SK-N-SH (cell line): ENCODE data around the gene FOXO3B. TPM values are rescaled to one million over a fixed set of nuclear protein-coding genes. Genes with fewer than 3 reads are reported as not detected.
"Not testable (repeated sequence)": the region's sequence is repeated elsewhere in the genome, so short reads cannot be mapped to it uniquely, and the experiment has no call there.

Experiments used
- CTCF ChIA-PET: fragments of 300-600, 350-600 bp; formaldehyde crosslinking; extraction: SDS; loops from one replicate; lab custom pipeline; 2021; lab: Yijun Ruan, JAX
- POLR2A ChIA-PET: fragments of 350-600 bp; sonication (Branson Sonifier 250); formaldehyde crosslinking; extraction: SDS; loops from one replicate; lab custom pipeline; 2020; ENCODE audit warnings: antibody characterized with exemption, inconsistent platforms; lab: Yijun Ruan, JAX
- DNase-seq: peaks from one replicate; pipeline ENCODE4 v3.0.0; 2012
- H2AFZ ChIP-seq: fragments of 200-600 bp; sonication (generic); 2 replicates; pipeline ENCODE4 v1.8.1; 2016; ENCODE audit warnings: antibody characterized with exemption, mild to moderate bottlenecking, low read depth
- H3F3A ChIP-seq: fragments of 200-600 bp; sonication (generic); replicated peaks from 2 replicates; pipeline ENCODE3; 2016; ENCODE audit warnings: antibody characterized with exemption, mild to moderate bottlenecking; ENCODE audit not compliant: insufficient read depth
- H3K27ac ChIP-seq, 2 experiments: fragments of 200-500 bp in 1 of 2; fragments of 200-600 bp in 1 of 2; sonication (Bioruptor generic) in 1 of 2; sonication (generic), shearing (Covaris generic) in 1 of 2; 2 replicates each; pipeline versions ENCODE4 v1.5.1 to v1.6.1; 2014 to 2016; ENCODE audit warnings: low read depth in 2 of 2, inconsistent platforms in 1 of 2, low read length in 1 of 2, mild to moderate bottlenecking in 1 of 2, mixed read lengths in 1 of 2
- H3K27me3 ChIP-seq: fragments of 200-600 bp; sonication (generic), shearing (Covaris generic); 2 replicates; pipeline ENCODE4 v1.6.1; 2016; ENCODE audit warnings: mixed run types; ENCODE audit not compliant: insufficient read depth
- H3K36me3 ChIP-seq, 2 experiments: fragments of 200-500 bp in 1 of 2; fragments of 200-600 bp in 1 of 2; sonication (Bioruptor generic) in 1 of 2; sonication (generic) in 1 of 2; replicated peaks in 1 of 2; 2 replicates each; pipeline versions ENCODE3 to v1.5.1; 2014 to 2016; ENCODE audit warnings: low read length in 1 of 2, mild to moderate bottlenecking in 1 of 2; ENCODE audit not compliant: insufficient read depth in 2 of 2, control insufficient read depth in 1 of 2
- H3K4me1 ChIP-seq, 2 experiments: fragments of 200-500 bp in 1 of 2; fragments of 200-600 bp in 1 of 2; sonication (Bioruptor generic) in 1 of 2; sonication (generic), shearing (Covaris generic) in 1 of 2; 2 replicates each; pipeline versions ENCODE4 v1.5.1 to v1.6.1; 2014 to 2016; ENCODE audit warnings: low read depth in 1 of 2, low read length in 1 of 2, mixed run types in 1 of 2; ENCODE audit not compliant: insufficient read depth in 2 of 2, control insufficient read depth in 1 of 2
- H3K4me2 ChIP-seq: fragments of 200-600 bp; sonication (generic), shearing (Covaris generic); 2 replicates; pipeline ENCODE4 v1.6.1; 2017; ENCODE audit warnings: mixed run types
- H3K4me3 ChIP-seq, 2 experiments: fragments of 200-500 bp in 1 of 2; fragments of 200-600 bp in 1 of 2; sonication (Bioruptor generic) in 1 of 2; sonication (generic), shearing (Covaris generic) in 1 of 2; 2 replicates each; pipeline versions ENCODE4 v1.5.1 to v1.8.1; 2014 to 2016; ENCODE audit warnings: low read depth in 2 of 2, inconsistent platforms in 1 of 2, low read length in 1 of 2, mild to moderate bottlenecking in 1 of 2, mixed read lengths in 1 of 2, moderate library complexity in 1 of 2
- H3K79me2 ChIP-seq: fragments of 200-600 bp; sonication (generic); 2 replicates; pipeline ENCODE4 v1.8.1; 2017; ENCODE audit warnings: mild to moderate bottlenecking; ENCODE audit not compliant: insufficient read depth
- H3K9ac ChIP-seq: fragments of 200-600 bp; sonication (generic); 2 replicates; pipeline ENCODE4 v1.6.1; 2017; ENCODE audit warnings: mixed run types
- H3K9me2 ChIP-seq: fragments of 200-600 bp; sonication (generic); 2 replicates; pipeline ENCODE4 v1.6.1; 2017; ENCODE audit warnings: mixed run types
- H3K9me3 ChIP-seq: fragments of 200-600 bp; sonication (generic); 2 replicates; pipeline ENCODE4 v1.6.1; 2017; ENCODE audit warnings: mixed run types, mild to moderate bottlenecking, moderate library complexity
- H4K20me1 ChIP-seq: fragments of 200-600 bp; sonication (generic); 2 replicates; pipeline ENCODE4 v1.6.1; 2017; ENCODE audit warnings: mild to moderate bottlenecking, mixed run types; ENCODE audit not compliant: insufficient read depth
- WGBS: methylation state at CpG from one replicate; pipeline ENCODE4 v1.1.6; 2017; ENCODE audit warnings: low lambda C conversion rate; 5-methylcytosine and 5-hydroxymethylcytosine counted together
- polyA plus RNA-seq, 3 experiments: library from polyadenylated mRNA; depleted of rRNA; stranded (reverse); fragments of >200 nt; gene quantifications; 2 replicates each; pipeline ENCODE4 v1.2.3, GENCODE V29; 2012
- small RNA-seq, 7 experiments: library from RNA; depleted of rRNA; stranded (forward); fragments of <200 nt; gene quantifications; one replicate each; pipeline ENCODE3, GENCODE V24; 2012

Gene FOXO3B
- polyA plus RNA-seq, 1 of the 3 experiments (the other 2 are of a cell fraction) = 3.0 TPM

DNA sequence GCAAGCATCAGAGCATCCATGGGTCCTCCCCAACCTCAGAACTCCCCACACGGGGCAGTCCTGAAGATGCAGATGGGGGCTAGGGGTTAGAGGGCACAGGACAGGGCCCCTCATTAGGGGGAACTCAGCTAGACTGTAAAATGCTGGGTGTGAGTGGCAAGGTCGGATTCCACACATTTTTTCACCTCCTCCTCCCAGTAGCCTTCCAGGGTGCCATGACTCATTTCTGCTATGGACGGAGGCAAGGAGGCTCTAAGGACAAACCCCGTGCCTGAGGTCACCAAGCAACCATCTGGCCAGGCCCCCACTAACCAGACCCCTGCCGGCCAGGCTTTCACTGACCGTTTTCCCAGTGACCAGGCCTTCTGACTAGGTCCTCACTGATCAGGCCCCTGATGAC, 39.0 kb downstream of the FOXO3B start:
- H4K20me1 ChIP-seq, CTCF ChIA-PET, H3K9me3 ChIP-seq, H3K4me3 ChIP-seq, H3K36me3 ChIP-seq, H2AFZ ChIP-seq, H3K9ac ChIP-seq, H3K4me2 ChIP-seq, H3K79me2 ChIP-seq, DNase-seq, H3K27me3 ChIP-seq, H3K27ac ChIP-seq, H3K9me2 ChIP-seq, H3K4me1 ChIP-seq, H3F3A ChIP-seq, POLR2A ChIA-PET: not testable (repeated sequence)
- WGBS = no CpG with 5 or more reads among the region's 6 CpGs

DNA sequence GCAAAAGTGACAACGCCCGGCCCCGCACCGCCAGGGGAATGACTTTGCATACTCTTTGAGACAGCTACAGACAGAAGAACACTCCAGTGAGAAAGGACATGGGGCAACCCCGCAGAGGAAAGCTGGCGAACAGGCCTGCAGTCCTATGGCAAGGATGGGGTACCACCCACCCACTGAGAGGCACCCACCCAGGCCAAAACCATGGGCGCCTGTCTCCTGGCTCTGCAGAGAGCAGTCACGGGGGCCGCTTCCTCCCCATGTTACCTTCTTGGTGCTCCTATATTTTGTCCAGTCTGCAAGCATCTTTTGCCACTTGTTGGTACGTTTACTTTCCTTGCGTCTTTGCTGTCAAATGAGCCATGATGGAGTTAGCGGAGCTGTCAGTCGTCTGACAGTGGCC, 43.8 kb downstream of the FOXO3B start:
- H3K27ac ChIP-seq, POLR2A ChIA-PET, H3F3A ChIP-seq, H3K4me2 ChIP-seq, H3K27me3 ChIP-seq, H3K36me3 ChIP-seq, H3K4me3 ChIP-seq, H2AFZ ChIP-seq, H3K9ac ChIP-seq, CTCF ChIA-PET, H3K9me2 ChIP-seq, H4K20me1 ChIP-seq, H3K79me2 ChIP-seq, H3K9me3 ChIP-seq, H3K4me1 ChIP-seq: not testable (repeated sequence)
- WGBS = 82% methylated on average over 12 of the region's 13 CpGs
- DNase-seq = peak; percentile 3

DNA sequence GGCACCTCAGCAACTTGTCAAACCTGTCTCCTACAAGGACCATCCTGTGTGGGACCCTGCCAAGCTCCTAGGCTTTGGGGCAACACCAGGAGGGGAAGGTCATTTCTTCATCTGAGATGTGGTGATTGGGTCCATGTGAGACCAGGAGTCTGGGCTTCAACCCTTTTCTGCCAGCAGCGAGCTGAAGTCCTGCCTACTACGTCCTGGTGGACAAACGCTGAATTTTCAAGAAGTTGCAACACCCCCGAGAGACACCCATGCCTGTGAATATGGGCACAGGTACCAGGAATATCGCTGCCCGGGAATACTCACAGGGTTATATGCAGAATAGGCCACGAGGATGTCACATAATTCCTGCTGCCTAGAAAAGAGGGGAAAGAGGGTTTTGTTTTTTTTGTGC, 45.9 kb downstream of the FOXO3B start:
- H3K4me1 ChIP-seq, H3K9me3 ChIP-seq, H3K9me2 ChIP-seq, H3K4me2 ChIP-seq, H2AFZ ChIP-seq, H3K27ac ChIP-seq, H4K20me1 ChIP-seq, H3K4me3 ChIP-seq, H3F3A ChIP-seq, H3K9ac ChIP-seq, POLR2A ChIA-PET, H3K27me3 ChIP-seq, H3K36me3 ChIP-seq, CTCF ChIA-PET, H3K79me2 ChIP-seq: not testable (repeated sequence)
- peak; percentile 7 for DNase-seq
- 59% methylated on average over 7 of the region's 7 CpGs for WGBS

DNA sequence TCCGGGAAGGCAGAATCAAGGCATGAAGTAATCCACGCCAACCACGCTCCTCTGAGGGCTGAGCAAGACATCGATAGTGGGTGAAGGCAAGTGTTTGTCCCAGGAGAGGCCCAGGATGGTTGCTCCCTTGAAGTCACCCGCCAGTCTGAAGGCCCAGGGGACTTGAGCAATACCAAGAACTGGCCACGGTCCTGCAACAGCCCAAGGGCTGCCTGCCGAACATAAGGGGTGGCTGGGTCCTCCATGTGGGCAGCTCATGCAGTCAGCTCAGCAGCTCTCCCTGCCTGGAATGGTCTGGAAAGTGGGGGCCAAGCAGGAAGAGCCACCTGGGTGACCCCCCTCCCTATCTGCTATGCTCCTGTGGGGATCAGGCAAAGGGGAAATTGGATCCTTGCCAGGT, 46.3 kb downstream of the FOXO3B start:
- H3K9me2 ChIP-seq, H3K4me2 ChIP-seq, POLR2A ChIA-PET, H3K9me3 ChIP-seq, DNase-seq, H3K27ac ChIP-seq, H3F3A ChIP-seq, H3K27me3 ChIP-seq, H3K79me2 ChIP-seq, H3K36me3 ChIP-seq, H3K4me1 ChIP-seq, H4K20me1 ChIP-seq, H3K9ac ChIP-seq, H2AFZ ChIP-seq, H3K4me3 ChIP-seq, CTCF ChIA-PET: not testable (repeated sequence)
- 0% methylated on average over 1 of the region's 7 CpGs for WGBS

DNA sequence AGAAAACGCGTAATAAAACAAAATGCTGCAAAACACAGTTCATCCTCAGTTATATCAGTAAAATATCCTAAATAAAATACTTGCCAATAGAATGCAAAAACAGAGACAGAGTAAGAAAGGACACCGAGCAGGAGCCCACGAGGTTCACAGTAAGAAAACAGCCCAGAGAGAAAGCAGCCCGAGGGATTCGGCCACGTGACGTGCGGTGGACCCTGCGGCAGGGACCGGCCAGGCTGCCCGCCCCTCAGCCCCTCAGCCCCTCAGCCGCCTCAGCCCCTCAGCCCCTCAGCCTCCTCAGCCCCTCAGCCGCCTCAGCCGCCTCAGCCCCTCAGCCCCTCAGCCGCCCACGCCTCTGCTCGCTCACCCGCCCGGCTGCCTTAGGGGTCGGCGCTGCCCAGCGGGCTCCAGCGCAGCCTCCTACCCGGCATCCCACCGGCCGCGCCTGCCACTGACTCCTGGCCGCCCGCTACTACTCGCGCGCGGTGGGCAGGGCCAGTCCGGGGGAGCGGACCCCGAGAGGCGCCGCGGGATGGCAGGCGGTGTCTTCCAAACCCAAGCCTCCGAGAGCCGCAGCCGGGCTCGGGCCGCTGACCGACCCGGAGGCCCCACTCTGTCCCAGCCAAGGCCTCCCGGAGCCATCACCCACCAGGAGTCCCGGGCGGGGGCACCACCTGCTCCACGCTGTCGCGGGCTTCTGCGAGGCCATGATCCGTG, 47.4 kb downstream of the FOXO3B start:
- H3K9me2 ChIP-seq, DNase-seq, H3K27ac ChIP-seq, POLR2A ChIA-PET, H3K4me2 ChIP-seq, H3K4me3 ChIP-seq, H2AFZ ChIP-seq, H3K36me3 ChIP-seq, H3F3A ChIP-seq, H3K27me3 ChIP-seq, H3K4me1 ChIP-seq, CTCF ChIA-PET, H3K9ac ChIP-seq, H3K79me2 ChIP-seq, H4K20me1 ChIP-seq, H3K9me3 ChIP-seq: not testable (repeated sequence)
- WGBS = 89% methylated on average over 29 of the region's 56 CpGs

Small RNAs within 50 kb of the gene (small RNA-seq; reads per million reads assigned to genes)
- gene AC026271.2 = 0 reads per million in 7 experiments
- gene AC026271.4 = 0 reads per million in 7 experiments

Other genes starting within 250 kb of the FOXO3B start
- not detected in 2 replicates for gene LGALS9C, start 205.5 kb downstream of the FOXO3B start, polyA plus RNA-seq (2012; rRNA removed)
- not detected in 2 replicates for gene TBC1D28, start 37.9 kb downstream of the FOXO3B start, polyA plus RNA-seq (2012; rRNA removed)
- gene FBXW10, start 61.7 kb upstream of the FOXO3B start, polyA plus RNA-seq (2012; rRNA removed) = 0.02 and 0.03 TPM in 2 replicates
- gene TVP23B, start 98.9 kb upstream of the FOXO3B start, polyA plus RNA-seq (2012; rRNA removed) = 22.9 and 29.3 TPM in 2 replicates
- 27.6 and 36.6 TPM in 2 replicates for gene PRPSAP2, start 175.8 kb upstream of the FOXO3B start, polyA plus RNA-seq (2012; rRNA removed)